K562 (cell line): Measurements from ENCODE around the gene EPHX1. TPM values are rescaled to one million over a fixed set of nuclear protein-coding genes. Genes with fewer than 3 reads are reported as not detected.

ENCODE experiments used
- ATAC-seq: fragments of 200-7000 bp; cut with Tn5 transposase; 3 replicates; pipeline ENCODE4 v1.9.1; 2020; ENCODE audit warnings: moderate library complexity
- BruUV-seq: library from RNA; stranded (reverse); fragments of 400-500 nt; replicated peaks from 2 replicates; lab custom pipeline; 2021; lab: Mats Ljungman, UMichigan
- CTCF ChIA-PET: fragments of 300-600 bp; formaldehyde crosslinking; extraction: SDS; loops from one replicate; lab custom pipeline; 2021; ENCODE audit warnings: low intra/inter-chr PET ratio; lab: Yijun Ruan, JAX
- POLR2A ChIA-PET: fragments of 300-600, 350-650 bp; sonication (Branson Sonifier 250); formaldehyde crosslinking; extraction: SDS; loops from one replicate; lab custom pipeline; 2021; ENCODE audit warnings: antibody characterized with exemption, inconsistent platforms; lab: Yijun Ruan, JAX
- DNase-seq, 4 experiments: peaks; one replicate each; pipeline versions ENCODE4 v3.0.0 to v3.0.0-alpha.2; 2011 to 2018; ENCODE audit warnings: low spot score in 3 of 4, mixed read lengths in 3 of 4; ENCODE audit errors: extremely low read depth in 1 of 4
- FAIRE-seq: peaks from 2 replicates; lab custom pipeline; 2011; peaks lifted over from hg19 to GRCh38; lab: Jason Lieb, UNC
- H2AFZ ChIP-seq: 2 replicates; pipeline ENCODE4 v1.6.0; 2011; ENCODE audit warnings: low read depth, low read length, control low read depth, inconsistent platforms
- H3K27ac ChIP-seq: fragments of 200-600 bp; 3 replicates; pipeline ENCODE4 v1.8.0; 2011; ENCODE audit warnings: low read depth, mild to moderate bottlenecking, control low read depth, inconsistent platforms, low read length, moderate library complexity, mixed read lengths; ENCODE audit errors: extremely low read depth
- H3K27me3 ChIP-seq, 2 experiments: fragments of 300-600 bp in 1 of 2; 2 replicates in 1 of 2; 3 replicates in 1 of 2; pipeline versions ENCODE4 v1.6.0 to v1.8.0; 2011; ENCODE audit warnings: inconsistent platforms in 2 of 2, low read length in 2 of 2, mild to moderate bottlenecking in 1 of 2, mixed read lengths in 1 of 2, moderate library complexity in 1 of 2; ENCODE audit not compliant: control insufficient read depth in 2 of 2, insufficient read depth in 2 of 2
- H3K36me3 ChIP-seq: fragments of 300-600 bp; 3 replicates; pipeline ENCODE4 v1.8.0; 2011; ENCODE audit warnings: mild to moderate bottlenecking, low read length, inconsistent platforms; ENCODE audit not compliant: control insufficient read depth, insufficient read depth
- H3K4me1 ChIP-seq, 2 experiments: fragments of 200-600 bp in 1 of 2; replicated peaks in 1 of 2; 2 replicates in 1 of 2; 3 replicates in 1 of 2; pipeline versions ENCODE4 v1.5.1 to v1.8.0; 2011; ENCODE audit warnings: inconsistent platforms in 2 of 2, low read length in 2 of 2, mild to moderate bottlenecking in 1 of 2, mixed read lengths in 1 of 2, moderate library complexity in 1 of 2; ENCODE audit not compliant: control insufficient read depth in 2 of 2, insufficient read depth in 2 of 2
- H3K4me2 ChIP-seq: 2 replicates; pipeline ENCODE4 v1.6.1; 2011; ENCODE audit warnings: low read length, control low read depth, inconsistent platforms, mixed read lengths; ENCODE audit not compliant: insufficient read depth
- H3K4me3 ChIP-seq: fragments of 200-600 bp; sonication (generic), shearing (Covaris generic); 2 replicates; pipeline ENCODE4 v1.5.1; 2016; ENCODE audit warnings: control low read depth, inconsistent platforms
- H3K79me2 ChIP-seq: fragments of 200-600 bp; 3 replicates; pipeline ENCODE4 v1.8.0; 2011; ENCODE audit warnings: low read length, inconsistent platforms; ENCODE audit not compliant: control insufficient read depth, insufficient read depth
- H3K9ac ChIP-seq, 2 experiments: 2 replicates each; pipeline versions ENCODE4 v1.6.0 to v1.6.1; 2011; ENCODE audit warnings: low read depth in 2 of 2, low read length in 2 of 2, control low read depth in 1 of 2, inconsistent platforms in 1 of 2, mild to moderate bottlenecking in 1 of 2, mixed read lengths in 1 of 2; ENCODE audit not compliant: insufficient read depth in 1 of 2
- H3K9me1 ChIP-seq: one replicate; pipeline ENCODE4 v1.6.0; 2011; ENCODE audit warnings: inconsistent platforms, mild to moderate bottlenecking, low read length, moderate library complexity; ENCODE audit not compliant: control insufficient read depth, insufficient read depth
- H3K9me3 ChIP-seq: replicated peaks from 2 replicates; pipeline ENCODE4 v1.5.1; 2011; ENCODE audit warnings: low read depth, low read length, inconsistent platforms; ENCODE audit not compliant: control insufficient read depth, insufficient read depth
- H4K20me1 ChIP-seq: replicated peaks from 2 replicates; pipeline ENCODE4 v1.6.1; 2011; ENCODE audit warnings: low read length, inconsistent platforms, mixed read lengths; ENCODE audit not compliant: control insufficient read depth, insufficient read depth
- ARNT ChIP-seq, 2 experiments: fragments of 450-650 bp; IDR thresholded peaks; 2 replicates each; pipeline ENCODE4 v1.6.1; 2016; ENCODE audit warnings: mild to moderate bottlenecking in 1 of 2
- CBX3 ChIP-seq, 2 experiments: IDR thresholded peaks; 1 replicate in 1 of 2; 2 replicates in 1 of 2; pipeline ENCODE4 v1.6.1; 2012; ENCODE audit warnings: inconsistent platforms in 2 of 2, low read length in 2 of 2, borderline replicate concordance in 1 of 2, control low read depth in 1 of 2
- CC2D1A ChIP-seq: fragments of 450-650 bp; IDR thresholded peaks from 2 replicates; pipeline ENCODE4 v1.6.1; 2017; ENCODE audit warnings: mild to moderate bottlenecking
- CEBPB ChIP-seq: fragments of 450-650 bp; IDR thresholded peaks from 2 replicates; pipeline ENCODE4 v1.6.1; 2016; ENCODE audit warnings: missing genetic modification characterization, missing compliant biosample characterization
- DPF2 ChIP-seq: fragments of 450-650 bp; IDR thresholded peaks from 2 replicates; pipeline ENCODE4 v1.6.1; 2016
- HDAC8 ChIP-seq: fragments of 450-650 bp; IDR thresholded peaks from 2 replicates; pipeline ENCODE4 v1.6.1; 2016; ENCODE audit warnings: mild to moderate bottlenecking, missing genetic modification characterization, moderate library complexity, missing compliant biosample characterization
- ILK ChIP-seq: fragments of 450-650 bp; IDR thresholded peaks from 2 replicates; pipeline ENCODE4 v1.6.1; 2016; ENCODE audit warnings: missing genetic modification characterization, low read depth, mild to moderate bottlenecking, missing compliant biosample characterization, moderate library complexity, borderline replicate concordance
- MAFF ChIP-seq: IDR thresholded peaks from 2 replicates; pipeline ENCODE4 v1.6.1; 2012; ENCODE audit warnings: low read length, improper control_type of control experiment
- NCOR1 ChIP-seq: fragments of 450-650 bp; IDR thresholded peaks from 2 replicates; pipeline ENCODE4 v1.6.1; 2016; ENCODE audit warnings: mild to moderate bottlenecking, moderate library complexity
- NFATC3 ChIP-seq: fragments of 450-650 bp; IDR thresholded peaks from 2 replicates; pipeline ENCODE4 v1.6.1; 2017; ENCODE audit warnings: mild to moderate bottlenecking
- NFE2 ChIP-seq: IDR thresholded peaks from 2 replicates; pipeline ENCODE4 v1.6.1; 2014; ENCODE audit warnings: antibody characterized with exemption, low read depth
- NFYB ChIP-seq: IDR thresholded peaks from 2 replicates; pipeline ENCODE4 v1.6.1; 2011; ENCODE audit warnings: mild to moderate bottlenecking, moderate library complexity; ENCODE audit not compliant: insufficient read length; ENCODE audit errors: extremely low read depth
- SMAD1 ChIP-seq: fragments of 150-350 bp; IDR thresholded peaks from 2 replicates; pipeline ENCODE4 v1.6.1; 2014; ENCODE audit warnings: low read length, low read depth; ENCODE audit not compliant: partially characterized antibody
- SMAD3 ChIP-seq: fragments of 450-650 bp; formaldehyde crosslinking; conservative IDR thresholded peaks from 2 replicates; pipeline ENCODE4 v1.4.0; 2020; ENCODE audit warnings: mild to moderate bottlenecking
- SMAD4 ChIP-seq: fragments of 250-450 bp; sonication (Bioruptor Pico); conservative IDR thresholded peaks from 2 replicates; pipeline ENCODE4 v1.8.0; 2021; ENCODE audit warnings: inconsistent platforms, mild to moderate bottlenecking, moderate library complexity
- TAF1 ChIP-seq: IDR thresholded peaks from 2 replicates; pipeline ENCODE4 v1.6.1; 2011; ENCODE audit warnings: mild to moderate bottlenecking, low read length, moderate library complexity; ENCODE audit not compliant: insufficient read depth, control insufficient read depth, severe bottlenecking; ENCODE audit errors: extremely low read depth
- YY1 ChIP-seq, 3 experiments: IDR thresholded peaks; 2 replicates each; pipeline ENCODE4 v1.6.1; 2011; ENCODE audit warnings: low read length in 2 of 3, mild to moderate bottlenecking in 2 of 3, moderate library complexity in 2 of 3, borderline replicate concordance in 1 of 3, control low read depth in 1 of 3, low read depth in 1 of 3; ENCODE audit not compliant: insufficient read depth in 3 of 3, insufficient replicate concordance in 2 of 3, control insufficient read depth in 1 of 3, insufficient read length in 1 of 3; ENCODE audit errors: extremely low read depth in 1 of 3
- ZNF133 ChIP-seq: fragments of 250-450 bp; sonication (Bioruptor Pico); IDR thresholded peaks from 2 replicates; pipeline ENCODE4 v1.4.0; 2020; ENCODE audit warnings: mild to moderate bottlenecking
- ZNF316 ChIP-seq: fragments of 450-650 bp; IDR thresholded peaks from 2 replicates; pipeline ENCODE4 v1.6.1; 2016
- WGBS: fragments of 100-300 bp; shearing (Covaris generic); methylation state at CpG from one replicate; pipeline ENCODE4 v1.1.6; 2016; ENCODE audit warnings: low coverage, mixed read lengths; ENCODE audit not compliant: insufficient coverage; ENCODE audit errors: missing lambda C conversion rate; 5-methylcytosine and 5-hydroxymethylcytosine counted together
- in situ Hi-C: fragments of 300-500 bp; cut with MboI; formaldehyde crosslinking; loops from 4 replicates; pipeline ENCODE4 v1.15.0; 2018; ENCODE audit warnings: inconsistent platforms, mixed read lengths
- intact Hi-C: fragments of 100-400 bp; cut with micrococcal nuclease; formaldehyde crosslinking; loops from 2 replicates; pipeline ENCODE4 v1.14.2; 2022
- polyA plus RNA-seq, 8 experiments: library from polyadenylated mRNA; depleted of rRNA in 4 of 8; stranded (reverse) in 5 of 8; unstranded in 3 of 8; fragments of >200 nt; fragmentation: Nextera tagmentation in 2 of 8; fragmentation: Illumina TruSeq in 1 of 8; extraction: Ambion mirVana in 2 of 8; extraction: Trizol in 1 of 8; gene quantifications; 2 replicates each; pipeline versions ENCODE4 v1.2.1 to v1.2.3, GENCODE V29; 2011 to 2014; ENCODE audit warnings: inconsistent platforms in 1 of 8, missing spikeins in 1 of 8
- total RNA-seq, 7 experiments: library from RNA; depleted of rRNA in 6 of 7; stranded (reverse); fragments of >200 nt in 6 of 7; fragmentation: Illumina TruSeq in 2 of 7; extraction: Trizol in 2 of 7; gene quantifications; 2 replicates each; pipeline versions ENCODE4 v1.2.1 to v1.2.3, GENCODE V29; 2011 to 2021; ENCODE audit warnings: low replicate concordance in 1 of 7
- TF ChIP-seq, protein P1 (sequence below): sonication (generic); formaldehyde crosslinking; IDR thresholded peaks from 2 replicates; pipeline ENCODE4 v1.8.0; 2022; ENCODE audit warnings: missing genetic modification reagents, mild to moderate bottlenecking, moderate library complexity, borderline replicate concordance
- TF ChIP-seq, protein P2 (sequence below): fragments of 200-800 bp; sonication (Bioruptor generic); IDR thresholded peaks from 2 replicates; pipeline ENCODE4 v1.6.1; 2017; ENCODE audit warnings: missing genetic modification characterization, missing compliant biosample characterization

Gene EPHX1
- total and polyA plus RNA-seq, 9 of the 15 experiments (the other 6 are each of a cell fraction or from before 2014, with no cell fraction given) = 0.21 to 27.0 (median 6.7) TPM

DNA sequence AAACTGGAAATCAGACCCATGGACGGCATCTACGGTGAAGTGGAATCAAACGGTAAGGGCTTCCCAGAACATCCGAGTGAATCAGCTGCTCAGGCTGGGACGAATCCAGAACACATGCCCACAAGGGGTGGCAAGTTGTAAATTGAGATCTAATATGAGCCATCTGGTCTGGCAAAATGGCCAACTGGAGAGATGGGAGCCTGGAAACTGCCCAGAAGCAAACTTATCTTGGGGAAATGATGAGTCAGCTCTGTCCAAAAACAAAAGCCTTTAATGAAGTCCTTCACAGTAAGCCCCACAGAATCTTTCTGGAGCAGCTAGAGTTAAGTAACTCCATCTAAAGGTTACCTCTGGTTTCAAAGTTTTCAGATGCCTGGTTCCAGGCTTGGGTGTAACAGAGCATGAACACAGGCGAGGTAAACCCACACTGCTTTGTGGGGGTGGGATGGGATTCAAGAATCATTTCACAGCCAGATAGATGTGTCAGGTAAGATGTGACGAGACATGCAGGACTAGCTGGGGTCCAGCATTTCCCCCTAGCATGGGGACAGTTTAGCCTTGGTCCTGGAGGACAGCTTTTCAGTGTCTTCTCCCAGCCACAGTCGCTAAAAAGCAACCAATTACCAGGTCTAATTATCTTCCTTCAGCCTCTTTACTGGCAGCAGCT, 42.8 kb upstream of the EPHX1 start:
- DNase-seq (peak; percentile 40 to 68 (median 51)), FAIRE-seq (peak; percentile 86), ATAC-seq (peak; percentile 63)
- H3K9me3 ChIP-seq = no peaks in the 10 kb centered on the region
- CTCF ChIA-PET = interaction anchor here (1.8 kb wide), 1 partner anchor 293 kb away, joined by 4 read pairs; no protein-coding TSS in a partner anchor
- H3K4me2 ChIP-seq = peak overlapping the region; percentile 59
- H3K79me2 ChIP-seq = no peaks in the 10 kb centered on the region
- peaks cover 15 to 27% of the 10 kb centered on the region in 2 experiments for H3K4me1 ChIP-seq
- H3K27ac ChIP-seq = no peak overlapping the region
- no peaks in the 10 kb centered on the region for H3K36me3 ChIP-seq
- H2AFZ ChIP-seq = peak overlapping the region; percentile 83
- H4K20me1 ChIP-seq = no peaks in the 10 kb centered on the region
- H3K27me3 ChIP-seq = no peaks in the 10 kb centered on the region
- in situ Hi-C loops = no loop called here
- POLR2A ChIA-PET = interaction anchor here (0.6 to 2.0 kb wide), 7 partner anchors 10 to 291 kb away, joined by 3 to 21 read pairs (median 4); partner anchors contain the start of gene SRP9
- WGBS = 18% methylated on average over 8 of the region's 8 CpGs
- H3K4me3 ChIP-seq = no peak overlapping the region
- no TSS peak for BruUV-seq
- H3K9me1 ChIP-seq = no peaks in the 10 kb centered on the region
- intact Hi-C loops = no loop called here
- peak overlapping the region in 1 of 2 experiments; percentile 68; a peak in 1 of 4 replicates for H3K9ac ChIP-seq
- peak; percentile 98 for TF ChIP-seq MAFF
- TF ChIP-seq, protein P1, sequence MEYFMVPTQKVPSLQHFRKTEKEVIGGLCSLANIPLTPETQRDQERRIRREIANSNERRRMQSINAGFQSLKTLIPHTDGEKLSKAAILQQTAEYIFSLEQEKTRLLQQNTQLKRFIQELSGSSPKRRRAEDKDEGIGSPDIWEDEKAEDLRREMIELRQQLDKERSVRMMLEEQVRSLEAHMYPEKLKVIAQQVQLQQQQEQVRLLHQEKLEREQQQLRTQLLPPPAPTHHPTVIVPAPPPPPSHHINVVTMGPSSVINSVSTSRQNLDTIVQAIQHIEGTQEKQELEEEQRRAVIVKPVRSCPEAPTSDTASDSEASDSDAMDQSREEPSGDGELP = peak; percentile 30; the same call in 1 of the 2 replicates
- TF ChIP-seq NFE2 = peak; percentile 82
- no peak for TF ChIP-seq ZNF133 (CRISPR knock-in tag)
- no peak for TF ChIP-seq CBX3 (IDR thresholded peaks at IDR 0.05; ENCODE audit: borderline replicate concordance in 1 of 2, low read length in 2 of 2)
- TF ChIP-seq CEBPB (tag) = no peak
- TF ChIP-seq SMAD1 = no peak
- no peak for TF ChIP-seq TAF1
- TF ChIP-seq YY1 (IDR thresholded peaks at IDR 0.05; ENCODE audit: borderline replicate concordance in 1 of 3, control insufficient read depth in 1 of 3, extremely low read depth in 1 of 3, insufficient read depth in 3 of 3, insufficient read length in 1 of 3, insufficient replicate concordance in 2 of 3, low read depth in 1 of 3, low read length in 2 of 3) = peak in 1 of 3 experiments; percentile 62
- no peak for TF ChIP-seq HDAC8 (tag)
- TF ChIP-seq NFATC3 = 0 out of 2 replicates have a peak, but pooled peaks have one; percentile 63
- no peak for TF ChIP-seq CC2D1A
- no peak for TF ChIP-seq NCOR1
- TF ChIP-seq SMAD4 (CRISPR knock-in tag) = 0 out of 2 replicates have a peak, but pooled peaks have one; percentile 30
- TF ChIP-seq SMAD3 (CRISPR knock-in tag) = no peak
- TF ChIP-seq, protein P2, sequence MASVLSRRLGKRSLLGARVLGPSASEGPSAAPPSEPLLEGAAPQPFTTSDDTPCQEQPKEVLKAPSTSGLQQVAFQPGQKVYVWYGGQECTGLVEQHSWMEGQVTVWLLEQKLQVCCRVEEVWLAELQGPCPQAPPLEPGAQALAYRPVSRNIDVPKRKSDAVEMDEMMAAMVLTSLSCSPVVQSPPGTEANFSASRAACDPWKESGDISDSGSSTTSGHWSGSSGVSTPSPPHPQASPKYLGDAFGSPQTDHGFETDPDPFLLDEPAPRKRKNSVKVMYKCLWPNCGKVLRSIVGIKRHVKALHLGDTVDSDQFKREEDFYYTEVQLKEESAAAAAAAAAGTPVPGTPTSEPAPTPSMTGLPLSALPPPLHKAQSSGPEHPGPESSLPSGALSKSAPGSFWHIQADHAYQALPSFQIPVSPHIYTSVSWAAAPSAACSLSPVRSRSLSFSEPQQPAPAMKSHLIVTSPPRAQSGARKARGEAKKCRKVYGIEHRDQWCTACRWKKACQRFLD (CRISPR knock-in tag) = no peak
- TF ChIP-seq DPF2 = peak; percentile 66
- TF ChIP-seq NFYB = no peak
- TF ChIP-seq ZNF316 = peak; percentile 99
- TF ChIP-seq ARNT (IDR thresholded peaks at IDR 0.05) = 0 out of 4 replicates have a peak, but pooled peaks of 1 of the 2 experiments have one; percentile 25
- TF ChIP-seq ILK (tag) = no peak
